Left hindlimb (tissue), 1 donor: ENCODE results near the gene RAX2.
A peak's percentile ranks its signal among the peaks of the same experiment; 100 is the strongest.
"Not testable (repeated sequence)": the region's sequence is repeated elsewhere in the genome, so short reads cannot be mapped to it uniquely, and the experiment has no call there.

Experiments
- DNase-seq: peaks from one replicate; pipeline ENCODE4 v3.0.0-alpha.2; 2018

RAX2 gene

DNA sequence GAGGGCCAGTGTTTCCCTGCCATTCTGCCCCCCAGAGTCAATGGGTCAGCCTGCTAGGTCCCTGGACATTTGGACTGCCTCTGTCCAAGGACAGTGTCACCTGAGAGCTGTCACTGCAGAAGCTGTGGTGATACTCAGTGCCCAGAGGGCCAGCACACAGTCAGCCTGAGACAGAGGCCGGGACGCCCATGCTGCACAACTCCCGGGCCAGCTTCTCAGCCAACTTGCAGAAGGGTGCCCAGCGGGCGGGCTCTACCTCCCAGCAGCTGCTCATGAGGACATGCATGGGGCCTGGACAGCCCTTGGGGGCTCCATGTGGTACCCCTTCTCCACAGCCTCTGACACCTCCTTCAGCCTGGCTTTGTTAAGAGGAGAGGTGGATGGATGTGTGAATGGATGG lies 3.8 kb upstream of the RAX2 start:
- DNase-seq = no peak

DNA sequence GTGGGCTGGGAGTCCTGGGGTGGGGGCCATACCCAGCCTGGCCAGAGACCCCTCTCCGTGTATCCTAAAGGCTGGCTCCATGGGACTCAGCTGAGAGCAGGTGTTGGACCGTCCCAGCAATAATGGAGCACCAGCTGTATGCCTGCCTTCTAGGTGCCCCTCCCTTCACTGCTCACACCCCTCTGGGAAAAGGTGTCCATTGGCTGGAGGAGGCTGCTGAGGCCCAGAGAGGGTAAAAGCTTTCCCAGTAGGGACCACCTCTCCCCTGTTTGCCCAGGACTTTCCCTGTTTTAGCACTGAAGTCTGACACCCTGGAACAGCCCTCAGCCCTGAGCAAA lies 3.3 kb upstream of the RAX2 start:
- no peak for DNase-seq

DNA sequence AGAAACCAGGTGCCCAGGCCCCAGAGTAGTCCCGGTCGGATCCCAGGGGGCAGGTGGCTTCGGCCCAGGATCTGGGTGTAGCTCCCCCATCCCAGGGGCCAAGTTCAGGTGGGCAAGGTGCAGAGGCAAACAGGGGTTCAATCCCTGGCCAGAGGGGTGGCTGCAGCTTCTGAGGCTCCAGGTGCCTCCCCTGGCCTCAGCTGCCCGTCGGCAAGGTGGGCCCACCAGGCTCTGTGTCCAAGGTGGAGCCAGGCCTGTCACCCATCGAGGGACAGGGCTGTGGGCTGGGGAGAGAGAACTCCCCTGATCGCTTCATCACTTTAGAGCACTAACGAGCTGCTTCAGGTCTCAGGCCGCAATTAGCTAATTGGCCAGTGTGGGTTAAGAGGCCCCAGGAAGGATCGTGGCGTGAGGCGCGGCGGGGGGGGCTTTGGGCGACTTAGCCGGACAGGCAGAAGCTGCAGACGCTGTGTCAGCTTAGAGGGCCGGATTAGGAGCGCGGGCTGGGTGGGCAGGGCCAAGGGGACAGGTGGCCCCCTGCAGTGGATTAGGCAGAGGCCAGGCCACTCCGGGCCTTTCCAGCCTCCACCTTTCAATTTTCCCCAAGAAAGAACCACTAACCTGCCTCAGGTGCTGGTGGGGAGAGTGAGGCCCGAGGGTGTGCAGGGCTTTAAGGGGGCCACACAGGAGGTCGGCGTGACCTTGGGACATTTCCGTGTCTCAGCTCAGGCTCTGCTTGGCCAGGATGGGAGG lies 2.8 kb upstream of the RAX2 start:
- DNase-seq = no peak

DNA sequence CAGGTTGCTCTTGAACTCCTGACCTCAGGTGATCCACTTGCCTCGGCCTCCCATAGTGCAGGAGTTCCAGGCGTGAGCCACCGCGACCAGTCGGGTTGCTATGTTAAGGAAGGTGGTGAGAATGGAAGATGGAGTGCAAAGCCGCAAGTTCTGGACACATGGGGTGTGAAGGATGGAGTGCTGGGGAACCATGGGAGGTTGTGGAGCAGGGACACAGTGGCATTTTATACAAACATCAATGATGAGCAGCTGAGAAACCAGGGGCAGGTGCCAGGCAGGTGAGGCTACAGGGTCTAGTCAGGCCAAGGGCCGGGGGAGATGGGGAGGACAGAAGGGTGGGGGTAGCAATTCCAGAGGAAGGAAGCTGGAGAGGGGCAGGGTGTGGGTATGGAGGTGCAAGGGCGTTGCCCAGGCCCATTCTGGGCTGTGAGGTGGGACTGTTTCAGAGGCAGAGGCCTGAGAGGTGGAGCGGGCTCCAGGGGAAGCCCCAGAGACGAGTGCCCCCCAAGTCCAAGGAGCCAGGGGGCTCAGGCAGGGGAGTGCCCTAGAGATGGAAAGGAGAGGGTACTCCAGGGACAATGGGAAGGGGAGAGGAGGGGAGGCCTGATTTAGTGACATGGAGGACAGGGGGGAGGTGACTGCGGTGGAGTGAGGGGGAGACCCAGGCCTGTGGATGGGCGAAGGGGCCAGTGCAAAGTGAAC lies 1.9 kb upstream of the RAX2 start:
- DNase-seq = no peak

DNA sequence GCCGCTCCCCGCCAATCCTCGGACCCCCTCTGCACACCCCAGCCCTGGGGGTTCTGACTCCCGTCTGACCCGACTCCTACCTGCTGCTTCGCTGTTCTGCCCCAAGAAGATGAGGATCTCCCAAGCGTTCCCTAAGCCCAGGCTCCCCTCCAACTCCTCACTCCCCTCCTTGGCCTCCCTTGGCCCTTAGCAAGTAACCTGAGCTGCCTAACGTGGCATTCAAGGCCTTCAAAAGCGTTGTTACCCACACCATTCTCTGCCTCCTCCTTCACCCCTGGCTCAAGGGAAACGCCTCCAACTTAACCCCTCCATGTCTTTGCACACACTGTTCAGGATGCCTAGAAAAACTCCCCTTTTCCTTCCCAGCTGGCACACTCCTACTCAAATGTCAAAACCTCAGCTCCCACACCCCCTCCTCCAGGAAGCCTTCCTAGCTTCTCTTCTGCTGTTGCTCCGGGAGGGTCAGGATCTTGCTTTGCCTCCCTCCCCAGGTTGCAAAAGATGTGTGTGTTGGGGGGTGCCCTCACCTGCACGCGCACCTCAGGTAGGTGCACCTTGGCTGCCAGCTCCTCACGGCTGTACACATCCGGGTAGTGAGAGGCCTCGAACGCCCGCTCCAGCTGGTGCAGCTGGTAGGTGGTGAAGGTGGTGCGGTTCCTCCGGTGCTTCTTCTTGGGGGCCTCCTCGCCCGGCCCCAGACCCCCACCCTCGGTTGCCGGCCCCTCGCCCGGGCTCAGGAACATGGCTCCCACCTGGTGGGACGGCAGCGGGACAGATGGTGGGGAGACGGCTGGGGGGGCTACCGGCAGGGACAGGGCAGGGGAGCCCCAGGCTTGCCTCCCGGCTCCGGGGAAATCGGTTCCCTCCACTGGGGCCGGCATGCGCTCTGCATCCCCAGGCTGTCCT lies 775 bp downstream of the RAX2 start:
- no peak for DNase-seq

DNA sequence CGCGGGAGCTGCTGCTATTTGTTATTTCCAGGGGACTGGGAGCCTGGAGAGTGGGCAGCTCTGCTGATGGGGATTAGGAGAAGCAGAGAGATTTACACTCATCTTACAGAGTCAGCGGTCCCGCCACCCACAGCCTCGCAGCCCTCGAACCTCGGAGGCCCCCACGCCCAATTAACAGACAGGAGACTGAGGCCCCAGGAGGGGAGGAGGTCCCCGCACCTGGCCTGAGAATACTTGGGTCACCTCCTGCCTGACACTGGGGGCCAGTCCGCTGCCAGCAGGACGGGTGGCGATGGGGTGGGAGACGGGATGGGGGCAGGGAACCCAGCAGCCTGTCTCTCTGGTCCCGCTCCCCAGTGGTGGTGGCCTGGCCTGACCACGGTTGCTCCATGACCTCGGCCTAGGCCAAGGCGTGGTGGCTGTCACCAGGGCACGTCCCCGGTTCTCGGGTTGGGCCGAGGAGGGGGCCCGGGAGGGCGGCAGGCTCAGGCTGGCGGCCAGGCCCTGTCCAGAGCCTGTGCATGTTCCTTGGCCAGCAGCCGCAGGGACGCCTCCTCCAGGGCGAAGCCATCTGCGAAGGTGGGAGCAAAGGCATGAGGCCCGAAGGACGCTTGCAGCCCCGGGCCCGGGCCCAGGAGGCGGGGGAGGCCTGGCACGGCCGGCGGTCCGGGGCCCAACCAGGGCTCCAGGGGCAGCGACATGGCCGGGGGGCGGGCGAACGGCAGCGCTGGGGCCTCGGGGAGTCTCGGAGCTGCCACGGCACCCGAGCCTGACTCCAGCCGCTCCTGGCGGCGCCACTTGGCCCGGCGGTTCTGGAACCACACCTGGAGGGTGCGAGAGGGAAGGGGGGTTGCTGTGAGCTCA lies 1.7 kb downstream of the RAX2 start:
- no peak for DNase-seq

DNA sequence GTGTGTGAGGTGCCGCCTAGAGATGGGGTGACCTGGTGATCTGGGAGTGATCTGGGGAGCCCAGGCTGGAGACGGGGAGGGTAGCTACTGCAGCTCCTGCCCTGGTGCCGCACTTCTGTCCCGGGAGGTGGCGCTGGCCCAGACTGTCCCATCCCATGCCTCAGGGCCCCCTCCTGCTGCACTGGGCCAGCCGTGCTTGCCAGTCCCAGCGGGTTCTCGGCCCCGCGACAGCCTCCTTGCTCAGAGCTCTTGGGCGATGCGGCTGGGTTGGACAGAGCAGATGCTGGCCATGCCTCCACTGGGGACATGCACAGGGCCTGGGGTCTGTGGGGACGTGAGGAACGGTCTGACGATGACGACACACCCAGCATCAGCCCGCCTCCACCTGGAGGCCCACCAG lies 2.5 kb downstream of the RAX2 start:
- no peak for DNase-seq

DNA sequence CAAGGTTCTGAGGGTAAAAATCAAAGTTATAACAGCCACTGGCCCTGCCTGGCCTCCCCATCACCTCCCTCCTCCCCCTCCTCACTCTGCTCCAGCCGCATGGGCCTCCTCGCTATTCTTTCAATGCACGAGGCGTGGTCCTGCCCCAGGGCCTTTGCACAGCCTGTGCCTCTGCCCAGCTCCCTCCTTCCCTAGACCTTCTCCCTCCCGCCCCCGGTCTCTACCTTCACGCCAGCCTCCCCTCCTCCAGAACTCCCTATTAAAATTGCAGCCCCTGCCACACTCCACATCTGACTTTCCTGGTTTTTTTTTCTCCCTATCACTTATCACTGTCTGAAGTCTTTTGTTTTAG lies 3.3 kb downstream of the RAX2 start:
- DNase-seq = no peak

DNA sequence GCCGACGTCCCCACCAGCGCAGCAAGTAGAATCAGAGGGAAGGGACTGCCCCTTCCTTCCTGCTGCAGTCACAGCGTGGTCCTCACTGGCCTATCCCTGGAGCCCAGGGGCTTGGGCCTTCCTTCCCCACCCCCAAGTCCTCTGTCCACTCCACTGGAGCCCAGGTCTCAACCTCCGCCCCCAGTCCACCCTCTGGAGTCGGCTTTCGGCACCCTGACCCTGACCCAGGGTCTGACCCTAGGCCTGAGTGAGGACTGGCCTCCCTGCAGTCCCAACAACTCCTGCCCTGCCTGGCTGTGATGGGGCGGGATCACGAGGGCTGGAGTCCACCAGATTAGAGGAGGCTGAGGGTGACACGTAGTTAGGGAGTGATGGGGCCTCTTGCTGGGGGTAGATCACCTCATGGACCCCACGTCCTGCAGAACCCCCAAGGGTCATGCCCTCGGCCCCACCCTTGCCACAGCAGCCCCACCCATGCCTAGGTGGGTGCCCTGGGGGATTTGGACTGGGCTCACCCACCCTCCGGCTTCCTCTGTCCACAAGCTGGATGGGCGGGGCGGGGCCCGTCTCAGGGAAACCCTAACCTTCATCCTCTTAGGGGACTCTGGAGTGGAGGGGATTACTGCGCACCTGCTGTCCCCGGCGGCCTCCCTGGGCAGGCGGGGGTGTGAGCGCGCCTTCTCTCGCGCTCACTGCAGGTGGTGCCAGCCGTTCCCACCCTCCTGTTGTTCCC lies 3.8 kb downstream of the RAX2 start:
- DNase-seq = no peak

DNA sequence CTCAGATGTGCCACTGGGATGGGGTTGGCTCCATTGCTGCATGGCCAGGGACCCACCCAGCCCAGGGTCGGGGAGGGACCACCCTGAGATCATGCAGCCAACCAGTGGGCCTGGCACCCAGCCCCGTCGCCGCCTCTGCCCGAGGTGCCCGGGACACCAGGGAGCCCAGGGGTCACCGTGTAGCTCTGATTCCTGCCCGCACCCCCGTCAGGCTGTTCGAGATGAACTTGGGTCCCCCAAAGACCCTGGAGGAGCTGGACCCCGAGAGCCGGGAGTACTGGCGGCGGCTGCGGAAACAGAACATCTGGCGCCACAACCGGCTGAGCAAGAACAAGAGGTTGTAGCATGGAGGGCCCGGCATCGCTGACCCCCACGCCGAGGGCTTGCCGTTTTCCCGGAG lies 5.0 kb downstream of the RAX2 start:
- no peak for DNase-seq

DNA sequence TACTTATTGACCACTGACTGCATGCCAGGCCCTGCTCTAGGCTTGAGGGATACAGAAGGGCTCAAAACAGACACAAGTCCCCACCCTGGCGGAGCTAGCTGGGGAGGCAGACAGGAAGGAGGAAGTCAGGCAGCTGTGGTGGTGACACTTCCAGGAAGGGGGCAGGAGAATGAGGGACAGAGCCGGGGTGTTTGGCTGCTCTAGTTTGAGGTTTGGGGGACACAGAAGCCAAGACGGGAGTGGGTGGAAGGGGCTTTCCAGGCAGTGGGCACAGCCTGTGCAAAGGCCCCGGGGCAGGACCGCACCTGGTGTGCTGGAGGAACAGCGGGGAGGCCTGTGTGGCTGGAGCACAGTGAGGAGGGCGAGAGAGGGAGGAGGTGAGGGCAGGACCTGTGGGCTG lies 5.5 kb downstream of the RAX2 start:
- DNase-seq = no peak

DNA sequence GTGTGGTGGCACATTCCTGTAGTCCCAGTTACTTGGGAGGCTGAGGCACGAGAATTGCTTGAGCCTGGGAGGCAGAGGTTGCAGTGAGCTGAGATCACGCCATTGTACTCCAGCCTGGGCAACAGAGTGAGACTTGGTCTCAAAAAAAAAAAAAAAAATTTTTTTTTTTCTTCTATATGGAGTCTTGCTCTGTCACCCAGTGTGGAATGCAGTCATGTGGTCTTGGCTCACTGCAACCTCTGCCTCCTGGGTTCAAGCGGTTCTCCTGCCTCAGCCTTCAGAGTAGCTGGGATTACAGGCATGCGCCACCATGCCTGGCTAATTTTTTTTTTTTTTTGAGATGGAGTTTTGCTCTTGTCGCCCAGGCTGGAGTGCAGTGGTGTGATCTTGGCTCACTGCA lies 6.3 kb downstream of the RAX2 start:
- DNase-seq = not testable (repeated sequence)

DNA sequence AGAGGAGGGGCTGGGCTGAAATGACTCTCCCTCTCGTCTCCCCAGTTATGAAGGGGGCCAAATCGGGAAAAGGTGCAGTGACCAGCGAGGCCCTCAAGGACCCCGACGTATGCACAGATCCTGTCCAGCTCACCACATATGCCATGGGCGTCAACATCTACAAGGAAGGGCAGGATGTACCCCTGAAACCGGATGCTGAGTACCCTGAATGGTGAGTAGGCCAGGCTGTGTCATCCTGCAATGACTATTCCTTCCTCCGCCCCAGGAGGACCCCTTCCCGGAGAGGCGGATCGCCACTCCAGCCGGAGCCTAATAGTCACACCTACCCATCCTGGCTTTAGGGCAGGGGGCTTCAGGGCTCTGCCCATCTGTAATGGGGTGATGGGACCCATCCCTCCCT lies 6.9 kb downstream of the RAX2 start:
- no peak for DNase-seq

DNA sequence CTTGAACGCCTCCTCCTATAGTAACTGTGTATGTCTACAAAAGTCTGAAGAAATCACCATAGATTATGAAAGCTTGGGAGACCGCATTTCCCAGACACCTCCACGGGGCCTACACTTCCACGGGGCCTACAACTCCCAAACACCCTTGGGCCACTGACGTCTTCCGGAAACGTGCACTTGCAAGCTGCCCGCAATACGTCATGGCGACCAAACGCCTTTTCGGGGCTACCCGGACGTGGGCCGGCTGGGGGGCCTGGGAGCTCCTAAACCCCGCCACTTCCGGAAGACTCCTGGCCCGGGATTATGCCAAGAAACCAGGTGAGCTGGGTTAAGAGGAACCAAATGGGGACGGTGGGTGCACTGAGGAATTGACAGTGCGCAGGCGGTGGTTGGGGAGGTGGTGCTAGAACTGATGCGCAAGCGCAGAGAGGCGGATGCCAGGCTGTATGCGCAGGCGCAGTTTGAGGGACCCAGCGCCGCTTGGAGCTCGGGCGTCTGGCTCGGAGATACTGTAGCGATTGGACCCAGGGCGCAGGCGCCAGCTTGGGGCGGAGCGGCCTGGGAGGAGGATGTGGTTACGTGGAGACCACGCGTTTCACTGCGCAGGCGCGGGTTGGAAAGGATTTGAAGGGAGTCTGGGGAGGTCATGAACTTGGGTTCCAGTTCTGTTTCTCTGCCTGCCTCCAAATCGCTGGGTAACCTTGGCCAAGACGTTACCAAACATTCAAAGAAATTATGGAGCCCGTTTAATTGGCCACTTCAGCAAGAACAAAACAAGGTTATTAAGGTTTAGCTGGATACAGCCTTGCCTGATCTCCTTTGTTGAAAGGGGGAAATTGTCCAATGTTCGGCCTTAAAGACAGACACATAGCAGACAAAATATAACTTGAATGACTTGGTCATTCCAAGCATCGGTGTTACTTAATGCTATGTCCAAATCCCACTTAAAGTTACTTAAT lies 9.2 kb downstream of the RAX2 start, which contains the start of gene MRPL54:
Gene MRPL54, plus strand, starts transcription at position 182 of the 959 bp plus-strand sequence. Its CDS starts 19 bp downstream, at position 201.
- peak; percentile 100 for DNase-seq

DNA sequence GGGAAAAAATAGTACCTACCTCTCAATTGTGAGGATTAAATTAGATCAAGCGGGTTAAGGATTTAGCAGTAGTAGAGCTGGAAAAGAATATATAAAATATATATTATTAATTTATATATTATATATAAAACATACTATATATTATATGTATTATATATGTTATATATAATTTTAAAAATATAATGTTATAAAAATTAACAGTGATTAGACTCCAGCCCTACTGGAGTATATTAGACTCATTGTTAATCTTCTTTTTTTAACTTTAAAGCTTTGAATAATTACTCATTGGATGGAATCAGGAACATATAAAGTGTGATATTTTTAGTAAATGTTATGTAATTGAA lies 9.9 kb downstream of the RAX2 start:
- DNase-seq = no peak

DNA sequence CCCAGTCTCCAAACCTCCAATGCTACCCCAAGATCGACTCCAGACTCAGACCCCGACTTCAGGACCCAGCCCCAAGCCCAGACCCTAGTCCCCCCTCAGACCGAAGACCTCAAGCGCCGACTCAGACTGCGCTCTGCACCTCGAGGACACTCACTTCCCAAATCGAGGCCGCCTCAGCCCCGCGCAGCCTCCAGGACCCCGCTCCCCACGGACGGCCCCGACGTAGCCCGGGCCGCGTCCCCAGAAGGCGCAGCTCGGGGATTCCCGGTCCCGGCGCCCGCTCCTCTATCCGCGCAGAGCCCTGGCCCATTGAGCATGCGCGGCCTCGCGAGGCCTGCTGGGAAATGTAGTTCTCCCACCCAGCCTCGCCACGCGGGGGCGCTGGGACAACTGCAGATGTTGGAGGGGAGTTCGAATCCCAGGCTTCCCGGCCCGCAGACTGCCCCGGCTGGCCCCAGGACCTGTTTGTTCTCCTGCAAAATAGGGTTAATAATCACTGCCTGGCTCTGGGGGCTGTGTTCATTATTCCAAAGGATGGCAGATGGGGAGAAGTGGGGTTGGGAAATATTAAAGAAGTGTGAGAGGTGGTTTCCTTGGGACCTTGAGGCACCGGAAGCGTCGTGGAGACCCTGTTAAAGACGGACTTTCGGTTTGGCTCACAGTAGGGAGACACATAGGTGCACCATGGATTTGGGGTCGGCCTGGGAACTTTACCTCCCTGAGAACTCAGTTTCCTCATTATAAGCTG lies 10.5 kb downstream of the RAX2 start, which contains the start of gene APBA3:
Gene APBA3, minus strand, starts transcription at position 311 of the 748 bp plus-strand sequence. CDS start 1,428 bp downstream, outside the sequence.
- peak; percentile 90 for DNase-seq

DNA sequence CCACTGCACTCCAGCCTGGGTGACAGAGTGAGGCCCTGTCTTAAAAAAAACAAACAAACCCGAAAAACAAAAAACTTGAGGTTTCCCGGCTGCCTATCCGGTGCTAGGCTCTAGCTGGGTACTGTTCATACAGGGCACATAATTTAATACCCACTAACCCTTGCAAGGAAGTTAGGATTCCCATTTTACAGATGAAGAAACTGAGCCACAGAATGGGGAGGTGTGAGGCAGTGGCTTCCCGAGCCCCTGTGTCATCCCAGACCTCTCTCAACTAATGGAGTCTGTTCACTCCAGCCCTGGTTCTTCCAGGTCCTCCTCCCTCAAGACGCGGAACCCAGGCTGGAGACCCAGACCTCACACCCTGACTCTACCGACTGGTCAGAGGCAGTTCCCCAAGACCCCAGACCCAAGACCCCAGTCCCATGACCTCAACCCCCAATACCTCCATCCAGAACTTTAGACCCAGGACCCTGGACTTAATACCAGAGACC lies 11.1 kb downstream of the RAX2 start:
- no peak for DNase-seq

DNA sequence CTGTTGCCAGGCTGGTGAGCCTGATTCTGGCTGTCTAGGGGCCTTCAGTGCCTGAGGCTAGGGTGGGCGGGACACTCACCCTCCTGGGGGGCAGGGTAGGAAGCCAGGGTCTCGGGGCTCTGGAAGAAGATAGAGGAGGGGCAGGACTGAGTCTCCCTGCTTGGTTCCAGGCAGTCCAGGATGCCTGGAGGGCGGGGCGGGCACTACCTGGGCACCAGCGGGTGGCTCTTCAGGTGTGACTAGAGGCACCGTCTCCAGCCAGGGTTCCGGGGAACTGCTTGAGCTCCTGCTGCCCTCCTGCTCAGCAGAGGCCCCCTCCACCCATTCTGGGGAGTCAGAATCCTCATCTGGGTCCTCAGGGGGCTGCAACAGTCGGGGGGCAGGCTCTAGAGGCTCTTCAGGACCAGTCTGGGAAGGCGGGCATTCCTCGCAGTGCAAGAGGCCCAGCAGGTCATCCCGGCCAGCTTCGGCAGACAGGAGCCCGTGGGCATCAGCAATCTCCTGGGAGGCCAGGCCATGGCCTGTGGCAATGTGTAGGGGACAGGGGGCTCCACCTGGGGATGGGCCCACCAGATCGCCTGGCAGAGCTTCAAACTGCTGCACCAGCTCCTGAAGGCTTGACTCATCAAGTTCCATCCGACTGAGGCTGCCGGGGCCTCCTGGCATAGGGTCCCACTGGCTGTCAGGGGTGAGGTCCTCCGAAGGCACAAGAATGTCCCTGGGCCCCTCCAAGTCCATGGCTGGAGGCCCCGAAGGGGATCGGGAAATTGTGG lies 12.4 kb downstream of the RAX2 start:
- DNase-seq = no peak

DNA sequence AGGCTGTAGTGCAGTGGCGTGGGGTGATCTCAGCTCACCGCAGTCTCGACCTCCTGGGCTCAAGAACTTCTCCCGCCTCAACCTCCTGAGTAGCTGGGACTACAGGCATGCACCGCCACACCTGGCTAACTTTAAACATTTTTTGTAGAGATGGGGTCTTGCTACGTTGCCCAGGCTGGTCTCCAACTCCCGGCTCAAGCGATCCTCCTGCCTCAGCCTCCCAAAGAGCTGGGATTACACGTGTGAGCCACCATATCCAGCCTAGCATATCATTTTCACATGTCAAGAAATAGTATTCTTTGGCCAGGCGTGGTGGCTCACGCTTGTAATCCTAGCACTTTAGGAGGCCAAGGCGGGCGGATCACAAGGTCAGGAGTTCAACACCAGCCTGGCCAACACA lies 13.7 kb downstream of the RAX2 start:
- DNase-seq = not testable (repeated sequence)
